Ovary (tissue), 3 donors: ENCODE results near the gene ELL2.

Experiments used
- CTCF ChIP-seq, 3 donors: fragments of 450-650 bp in 2 of 3; fragments of 200-600 bp in 1 of 3; IDR thresholded peaks; one replicate each; pipeline versions ENCODE4 v1.5.1 to v1.8.0; 2016 to 2022; ENCODE audit warnings: antibody characterized with exemption in 3 of 3, mild to moderate bottlenecking in 1 of 3
- POLR2A ChIP-seq: fragments of 450-650 bp; IDR thresholded peaks from one replicate; pipeline ENCODE4 v1.6.1; 2017; ENCODE audit warnings: antibody characterized with exemption, mild to moderate bottlenecking, moderate library complexity
- donor health status: DM: no; HTN: no; CAD: no.

- no peak for TF ChIP-seq CTCF (IDR thresholded peaks at IDR 0.05)
- no peak for TF ChIP-seq POLR2A
These were observed 51.1 kb downstream of the ELL2 start for GRCh38 chr5:95910521-95910920.
